Head of caudate nucleus (tissue), 42 donors: ENCODE results near the gene SLC25A17.
"Not testable (repeated sequence)": the region's sequence is repeated elsewhere in the genome, so short reads cannot be mapped to it uniquely, and the experiment has no call there.

Experiments used
- DNase-seq, 42 donors: peaks; one replicate each; pipeline versions ENCODE4 v3.0.0 to v3.0.0-alpha.2; 2020 to 2021; ENCODE audit warnings: mixed read lengths in 7 of 42
- intact Hi-C: fragments of 100-400 bp; cut with DNase I; formaldehyde crosslinking; loops from one replicate; pipeline ENCODE4 v1.15.0; 2022

Gene SLC25A17, protein sequence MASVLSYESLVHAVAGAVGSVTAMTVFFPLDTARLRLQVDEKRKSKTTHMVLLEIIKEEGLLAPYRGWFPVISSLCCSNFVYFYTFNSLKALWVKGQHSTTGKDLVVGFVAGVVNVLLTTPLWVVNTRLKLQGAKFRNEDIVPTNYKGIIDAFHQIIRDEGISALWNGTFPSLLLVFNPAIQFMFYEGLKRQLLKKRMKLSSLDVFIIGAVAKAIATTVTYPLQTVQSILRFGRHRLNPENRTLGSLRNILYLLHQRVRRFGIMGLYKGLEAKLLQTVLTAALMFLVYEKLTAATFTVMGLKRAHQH

DNA sequence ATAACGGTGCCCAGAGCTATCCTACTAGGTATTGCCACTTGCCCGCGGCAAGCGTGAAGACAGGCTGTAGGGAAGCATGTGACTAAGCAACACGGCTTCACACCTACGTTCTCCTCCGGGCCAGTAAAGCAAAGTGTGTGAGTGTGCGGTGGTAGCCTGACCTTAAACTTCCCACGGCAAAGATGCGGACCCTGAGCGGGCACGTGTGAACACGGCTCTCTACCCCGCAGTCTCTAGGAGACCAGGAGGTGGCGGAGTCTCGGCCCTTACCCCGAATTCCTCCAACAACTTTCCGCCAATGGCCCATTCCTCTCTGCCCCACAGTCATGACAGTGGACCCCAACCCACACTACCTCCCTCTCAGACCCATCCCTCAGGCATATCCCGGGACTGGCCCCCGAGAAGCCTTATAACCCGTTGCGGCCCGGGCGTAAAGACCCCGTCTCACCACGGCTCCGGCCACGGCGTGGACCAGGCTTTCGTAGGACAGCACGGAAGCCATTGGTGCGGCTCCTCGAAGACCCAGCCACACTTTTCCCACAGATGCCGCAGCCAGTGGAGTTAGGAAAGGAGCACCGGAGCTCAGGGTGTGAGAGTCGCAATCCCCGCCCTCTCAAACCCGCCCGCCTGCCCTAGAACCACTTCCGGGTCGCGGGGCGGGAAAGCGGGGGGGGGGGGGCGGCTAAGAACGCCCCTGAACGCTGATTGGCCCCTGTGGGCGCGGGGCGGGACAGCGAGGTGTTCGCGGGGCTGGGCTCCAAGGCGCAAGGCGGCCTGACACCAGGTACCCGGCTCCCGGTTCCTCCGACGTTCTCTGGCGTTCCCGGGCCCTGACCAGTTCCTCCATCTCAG, at the start of gene SLC25A17:
SLC25A17 (minus strand) TSS at position 600 of the 852 bp plus-strand sequence; CDS start at position 502, 98 bp downstream.
- peak; percentile 79 to 96 (median 92) for DNase-seq
- intact Hi-C loops: loop anchor here (2.0 kb wide), 1 partner anchor 38 kb away; the partner anchor contains the start of genes ST13 and XPNPEP3

DNA sequence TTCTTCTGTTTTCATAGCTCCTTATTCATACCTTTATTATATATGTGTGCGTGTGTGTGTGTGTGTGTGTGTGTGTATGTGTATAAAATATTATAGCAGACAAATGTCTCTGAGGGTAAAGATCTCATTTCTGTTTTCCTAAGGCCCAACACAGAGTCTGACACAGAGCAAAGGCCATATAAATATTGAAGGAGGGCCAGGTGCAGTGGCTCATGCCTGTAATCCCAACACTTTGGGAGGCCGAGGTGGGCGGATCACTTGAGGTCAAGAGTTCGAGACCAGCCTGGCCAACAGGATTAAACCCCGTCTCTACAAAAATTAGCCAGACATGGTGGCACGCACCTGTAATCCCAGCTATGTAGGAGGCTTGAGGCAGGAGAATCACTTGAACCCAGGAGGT, 49.2 kb upstream of the SLC25A17 start:
- intact Hi-C loops, DNase-seq: not testable (repeated sequence)

DNA sequence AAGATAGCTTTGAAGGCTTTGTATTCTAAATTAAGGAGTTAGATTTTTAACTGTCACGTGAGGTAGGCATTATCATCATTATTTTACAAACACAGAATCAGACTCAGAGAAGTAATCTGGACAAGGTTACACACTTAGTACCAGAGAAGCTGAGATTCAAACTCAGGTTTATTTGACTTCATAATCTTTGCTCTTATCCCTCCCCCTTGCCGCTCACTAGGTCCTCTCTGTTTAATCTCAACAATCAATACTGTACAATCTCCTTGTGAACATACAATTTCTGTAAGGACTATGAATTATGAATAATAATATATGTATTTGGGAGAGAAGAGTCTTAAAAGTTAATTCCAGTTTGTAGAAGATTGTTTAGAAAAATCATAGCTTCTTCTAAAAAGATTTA, 48.0 kb upstream of the SLC25A17 start:
- DNase-seq: no peak
- intact Hi-C loops: no loop called here

DNA sequence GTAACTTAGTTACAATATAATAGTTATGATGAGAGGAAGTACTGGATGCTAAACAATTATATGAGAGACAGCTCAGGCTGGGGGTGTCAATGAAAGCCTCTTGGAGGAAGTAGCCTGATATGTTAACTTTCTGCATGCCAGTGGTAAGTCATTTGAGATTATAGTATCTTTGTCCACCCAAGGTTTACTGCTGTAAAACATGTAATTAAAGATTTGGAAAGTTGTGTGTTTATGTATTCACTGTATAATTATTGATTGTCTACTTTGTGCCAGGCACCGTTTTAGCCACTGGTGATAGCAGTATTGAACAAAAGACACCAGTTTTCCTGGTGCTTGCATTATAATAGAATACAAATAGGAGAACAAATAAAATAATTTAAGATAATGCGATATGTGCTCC, 43.4 kb upstream of the SLC25A17 start:
- DNase-seq: no peak
- intact Hi-C loops: no loop called here

DNA sequence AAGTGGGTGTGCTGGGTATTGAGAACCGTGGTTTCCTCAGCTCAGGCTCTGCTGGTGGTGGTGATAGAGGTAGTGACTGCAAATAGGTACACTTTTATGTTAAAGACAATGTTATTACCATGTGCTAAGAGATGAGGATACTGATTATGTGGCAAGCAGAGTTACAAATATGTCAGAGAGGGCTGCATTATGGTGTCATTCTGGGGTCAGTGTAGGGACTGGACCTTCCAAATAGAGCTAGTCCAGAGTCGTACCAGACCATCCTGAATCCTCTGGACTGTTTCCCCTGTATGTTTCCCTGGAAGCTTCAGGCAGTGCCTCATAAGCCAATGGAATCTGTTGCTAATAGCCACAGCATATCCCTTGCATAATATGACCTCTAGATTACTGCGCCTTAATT, 42.9 kb upstream of the SLC25A17 start, which contains the start of gene DNAJB7:
DNAJB7 (minus strand) TSS at position 101 of the 400 bp plus-strand sequence. CDS start 119 bp downstream, outside the sequence.
- intact Hi-C loops: no loop called here
- DNase-seq: no peak

DNA sequence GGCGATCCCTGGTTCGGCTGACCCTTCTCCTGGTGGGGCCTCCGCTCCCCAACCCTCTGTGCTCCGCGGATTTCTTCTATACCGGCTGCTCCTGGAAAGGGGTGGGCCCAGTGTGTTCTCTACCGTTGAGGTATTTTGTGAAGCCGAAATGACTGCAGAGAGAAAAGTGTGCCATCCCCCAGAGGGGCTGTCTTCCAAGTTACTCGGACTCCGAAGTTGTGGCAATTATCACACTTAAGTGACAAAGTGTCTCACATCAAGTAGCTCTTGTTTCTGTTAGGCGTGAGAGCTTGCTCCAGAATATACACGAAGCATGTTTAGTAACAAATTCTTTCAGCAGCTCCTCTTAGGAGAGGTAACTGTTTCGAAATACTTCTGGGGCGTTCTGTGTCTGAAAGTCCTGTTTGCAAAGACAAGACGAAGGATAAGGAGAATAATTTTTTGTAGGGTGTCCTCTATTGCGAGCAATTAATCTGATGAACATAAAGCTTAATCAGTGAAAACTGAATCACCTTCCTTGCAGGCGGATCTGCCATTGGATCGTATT, 38.2 kb upstream of the SLC25A17 start:
- intact Hi-C loops: loop anchor here (2.0 kb wide), 1 partner anchor 39 kb away; the partner anchor contains the start of gene SLC25A17
- no peak for DNase-seq

DNA sequence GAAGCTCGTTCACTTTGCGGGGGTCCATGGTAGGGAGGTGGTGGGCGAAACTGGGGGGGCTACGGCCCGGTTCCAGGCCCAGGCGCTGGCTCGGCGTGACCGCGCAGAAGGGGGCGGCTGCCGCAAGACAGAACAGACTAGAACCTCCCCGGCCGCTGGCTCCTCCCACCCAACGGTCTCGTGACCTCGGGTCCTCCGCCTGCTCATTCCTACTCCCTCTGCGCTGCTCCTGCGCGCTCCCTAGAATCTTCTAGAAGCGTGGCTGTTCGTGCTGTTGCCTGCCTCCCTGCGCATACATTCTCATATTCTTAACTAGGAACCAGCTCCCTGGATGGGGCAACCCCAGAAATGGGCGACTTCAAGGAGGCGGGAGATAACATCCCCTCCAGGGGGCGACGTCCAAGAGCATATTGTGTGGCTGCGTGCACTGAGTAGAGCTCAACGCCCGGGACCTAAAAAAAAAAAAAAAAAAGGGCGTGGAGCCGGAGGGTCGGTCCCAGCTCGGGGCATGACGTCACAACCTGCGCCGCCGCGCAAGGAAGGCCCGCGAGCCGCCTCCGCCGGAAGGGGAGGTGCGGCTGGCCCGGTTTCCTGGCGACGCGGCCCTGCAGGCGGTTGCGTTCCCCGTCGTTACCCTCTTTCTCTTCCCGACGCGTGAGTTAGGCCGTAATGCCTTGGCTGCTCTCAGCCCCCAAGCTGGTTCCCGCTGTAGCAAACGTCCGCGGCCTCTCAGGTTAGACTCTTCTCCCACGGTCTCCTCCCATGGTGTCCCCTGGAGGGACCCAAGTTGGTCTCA, 37.6 kb upstream of the SLC25A17 start, which contains the start of the genes ST13 and XPNPEP3:
ST13 (minus strand) TSS at position 127 of the 796 bp plus-strand sequence; CDS start at position 28, 99 bp downstream.
XPNPEP3 (plus strand) TSS at position 636 of the 796 bp plus-strand sequence; CDS start at position 670, 34 bp downstream.
- DNase-seq: peak; percentile 92 to 98 (median 96)
- intact Hi-C loops: loop anchor here (2.0 kb wide), 1 partner anchor 38 kb away; the partner anchor contains the start of gene SLC25A17

DNA sequence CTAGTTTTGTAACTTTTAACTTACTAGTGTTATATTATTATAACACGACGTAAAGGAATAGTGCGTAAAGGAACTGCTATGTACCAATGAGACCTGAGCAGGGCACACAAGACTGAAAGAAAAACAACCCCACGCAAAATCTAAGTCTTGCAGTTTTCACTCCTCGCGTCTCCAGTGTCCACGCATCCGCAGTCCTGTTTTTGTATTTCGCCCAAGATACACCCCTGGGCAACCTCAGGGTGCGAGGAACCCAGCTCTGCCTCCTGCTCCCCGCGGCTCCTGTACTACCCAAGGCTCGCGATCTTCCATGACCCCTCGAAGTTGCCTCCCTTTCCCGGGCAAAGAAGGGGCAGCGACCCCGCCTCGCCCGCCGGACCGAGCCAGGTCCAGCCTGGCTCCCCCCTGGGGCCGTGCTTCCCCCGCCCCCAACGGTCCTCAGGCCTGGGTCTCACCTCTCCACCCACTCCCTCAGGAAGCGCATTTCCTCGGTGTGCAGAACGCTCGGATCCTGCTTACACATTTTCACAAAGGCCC, 36.9 kb upstream of the SLC25A17 start:
- intact Hi-C loops: loop anchor here (2.0 kb wide), 1 partner anchor 37 kb away; the partner anchor contains the start of gene SLC25A17

DNA sequence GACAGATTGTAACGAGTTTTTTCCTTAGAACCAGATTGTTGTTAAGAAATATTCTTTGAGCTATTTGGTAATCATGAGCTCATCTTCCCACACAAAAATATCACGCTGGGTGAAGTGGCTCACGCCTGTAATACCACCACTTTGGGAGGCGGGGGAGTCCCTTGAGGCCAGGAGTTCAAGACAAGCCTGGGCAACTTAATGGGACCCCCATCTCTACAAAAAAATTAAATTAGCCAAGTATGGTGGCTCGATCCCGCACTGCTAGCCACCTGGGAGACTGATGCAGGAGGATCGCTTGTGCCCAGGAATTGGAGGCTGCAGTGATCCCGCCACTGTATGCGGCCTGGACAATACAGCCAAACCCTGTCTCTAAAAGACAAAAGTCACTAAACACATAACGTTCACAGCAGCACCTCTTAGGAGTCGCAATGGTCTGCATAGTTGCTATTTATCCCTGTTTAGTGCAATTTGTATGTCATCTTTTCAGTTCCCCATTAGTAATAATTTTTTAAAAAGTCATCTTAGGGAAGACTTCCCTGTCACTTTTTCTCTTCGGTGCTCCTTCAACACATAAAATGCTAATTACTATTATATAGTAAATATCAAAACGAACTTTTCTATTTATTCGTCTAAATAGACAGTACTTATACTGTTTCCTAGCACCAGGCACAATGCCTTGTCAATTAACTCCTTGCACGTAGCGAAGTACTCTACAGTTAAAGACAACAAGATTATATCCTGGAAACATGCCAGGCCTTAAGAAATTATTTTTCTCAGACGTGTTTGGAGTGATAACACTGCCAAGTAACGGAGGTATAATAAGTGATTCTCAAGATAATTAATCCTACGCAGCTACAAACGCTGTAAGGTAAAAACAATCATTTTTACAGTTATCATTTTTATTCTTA, 36.2 kb upstream of the SLC25A17 start:
- DNase-seq: no peak
- intact Hi-C loops: no loop called here

More for the DNA sequence above, 36.9 kb upstream of the SLC25A17 start:
- DNase-seq: peak in 10 of 42 donors; percentile 23 to 61 (median 34)

DNA sequence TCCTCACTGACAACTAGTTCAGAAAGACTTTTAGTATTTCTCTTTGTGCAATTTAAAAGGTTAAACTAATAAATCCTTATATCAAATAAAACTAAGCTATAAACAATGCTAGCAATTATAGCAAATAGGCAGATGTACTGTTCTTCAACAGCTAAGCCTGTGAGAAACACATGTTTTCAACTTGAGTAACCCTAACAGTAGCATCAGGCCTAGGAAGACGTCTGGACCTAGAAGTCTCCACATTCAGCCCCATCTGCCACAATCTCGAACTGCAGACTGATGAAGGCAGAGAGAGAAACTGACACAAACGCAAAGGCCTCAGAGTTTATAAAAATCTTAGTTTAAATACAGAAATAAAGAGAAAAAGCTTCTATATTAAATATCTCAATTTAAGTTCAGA, 34.8 kb upstream of the SLC25A17 start:
- DNase-seq: no peak
- intact Hi-C loops: no loop called here

DNA sequence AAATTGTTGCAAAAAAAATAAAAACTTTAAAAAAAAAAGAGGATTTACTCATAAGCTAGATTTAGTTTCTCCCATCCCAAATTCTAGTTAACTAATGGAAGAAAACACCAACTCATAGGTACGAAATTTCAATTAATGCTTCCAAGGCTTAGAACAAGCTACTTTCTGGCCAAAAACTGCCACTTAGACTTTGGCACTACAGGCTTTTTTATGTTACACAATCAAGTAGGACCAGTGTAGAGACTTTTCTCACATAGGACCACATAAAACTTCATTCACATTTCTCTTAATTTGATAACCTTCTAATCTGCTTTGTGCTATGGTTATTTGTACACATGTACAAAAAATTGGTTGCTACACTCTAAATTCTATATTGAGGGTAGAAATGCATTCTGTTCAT, 34.2 kb upstream of the SLC25A17 start:
- intact Hi-C loops: no loop called here

DNA sequence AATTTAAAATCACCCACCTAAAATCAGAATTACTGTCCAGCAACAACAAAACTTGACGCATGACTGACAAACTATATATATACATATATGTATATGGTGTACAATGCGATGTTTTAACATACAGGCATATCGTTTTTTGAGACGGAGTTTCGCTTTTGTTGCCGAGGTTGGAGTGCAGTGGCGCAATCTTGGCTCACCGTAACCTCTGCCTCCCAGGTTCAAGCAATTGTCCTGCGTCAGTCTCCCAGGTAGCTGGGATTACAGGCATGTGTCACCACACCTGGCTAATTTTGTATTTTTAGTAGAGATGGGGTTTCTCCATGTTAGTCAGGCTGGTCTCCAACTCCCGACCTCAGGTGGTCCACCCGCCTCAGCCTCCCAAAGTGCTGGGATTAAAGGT, 26.7 kb upstream of the SLC25A17 start:
- DNase-seq, intact Hi-C loops: not testable (repeated sequence)

More for the DNA sequence above, 34.2 kb upstream of the SLC25A17 start:
- DNase-seq: no peak

DNA sequence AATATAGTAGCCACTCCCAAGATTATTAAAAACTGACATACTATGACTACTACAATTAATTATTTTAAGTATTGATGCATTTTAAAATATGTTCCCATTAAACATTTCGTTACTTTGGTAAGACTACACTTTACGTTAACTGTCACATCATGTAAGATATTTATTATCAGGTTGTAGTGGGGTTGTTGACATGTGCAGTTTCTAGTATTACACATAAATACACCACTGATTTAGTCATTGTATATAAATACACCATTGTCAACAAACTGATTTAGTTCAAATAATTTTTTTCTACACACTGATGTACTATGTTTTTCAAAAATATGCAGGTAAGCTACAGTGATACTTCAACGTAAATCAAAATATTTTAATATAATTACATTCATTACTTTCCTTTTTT, 25.8 kb upstream of the SLC25A17 start:
- DNase-seq: no peak
- intact Hi-C loops: no loop called here

DNA sequence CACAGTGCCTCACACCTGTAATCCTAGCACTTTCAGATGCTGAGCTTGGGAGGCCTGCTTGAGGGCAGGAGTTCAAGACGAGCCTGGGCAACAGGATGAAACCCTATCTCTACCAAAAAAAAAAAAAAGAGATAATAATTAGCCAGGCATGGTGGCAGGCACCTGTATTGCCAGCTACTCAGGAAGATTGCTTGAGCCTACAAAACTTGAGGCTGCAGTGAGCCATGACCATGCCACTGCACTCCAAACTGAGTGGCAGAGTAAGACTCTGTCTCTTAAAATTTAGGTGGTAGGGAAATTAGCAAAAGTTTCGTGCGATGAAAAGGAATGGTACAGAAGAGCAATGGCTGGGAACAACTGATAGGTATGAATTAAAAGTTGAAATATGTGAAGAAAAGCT, 19.3 kb upstream of the SLC25A17 start:
- intact Hi-C loops: no loop called here
- DNase-seq: no peak

DNA sequence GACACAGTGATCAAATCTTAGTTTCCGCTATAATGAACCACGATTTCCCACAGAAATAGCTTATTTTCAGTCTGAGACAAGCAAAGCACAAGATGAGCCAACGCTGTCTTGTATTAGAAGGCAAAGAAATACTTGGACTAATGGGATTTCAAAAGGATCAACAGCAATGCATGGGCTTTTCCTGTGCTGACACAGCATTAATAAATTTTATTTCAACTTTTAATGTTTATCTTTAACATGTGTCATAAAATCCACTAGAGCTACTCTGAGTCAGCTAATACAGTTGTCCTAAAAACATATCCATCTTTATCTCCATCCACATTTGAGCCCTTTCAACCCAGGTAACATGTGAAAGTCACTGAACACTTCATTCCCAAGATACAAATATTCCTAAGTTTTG, 15.5 kb upstream of the SLC25A17 start:
- no peak for DNase-seq

DNA sequence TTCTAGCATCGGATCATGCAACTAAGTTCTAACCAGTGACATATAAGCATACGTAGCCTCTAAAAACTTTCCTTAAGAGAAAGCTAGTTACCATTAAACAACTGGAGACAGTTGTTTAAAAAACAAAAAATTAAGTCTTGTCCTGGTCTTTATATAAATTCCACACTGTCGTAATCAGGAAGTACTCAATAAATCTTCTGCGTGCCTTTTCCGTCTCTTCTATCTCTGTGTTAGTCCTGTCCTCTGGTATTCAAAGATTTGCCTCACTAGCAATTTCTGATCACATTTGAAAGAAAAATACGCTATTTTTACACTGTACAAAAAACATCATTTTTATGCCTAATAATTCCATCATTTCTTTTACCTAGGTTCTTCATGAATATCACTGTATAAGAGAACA, 10.0 kb upstream of the SLC25A17 start:
- DNase-seq: no peak
- intact Hi-C loops: no loop called here

More for the DNA sequence above, 15.5 kb upstream of the SLC25A17 start:
- intact Hi-C loops: no loop called here
